ENCODE measurements around the gene MKLN1.

- TF ChIP-seq EGR1 (IDR thresholded peaks at IDR 0.05; ENCODE audit: low read depth in 2 of 2) (no peak), TAF1 (conservative IDR thresholded peaks at IDR 0.05) (no peak), YY1 (IDR thresholded peaks at IDR 0.05) (no peak), GABPA (IDR thresholded peaks at IDR 0.05 in 1 of 2, conservative IDR thresholded peaks at IDR 0.05 in 1 of 2) (no peak), RAD21 (IDR thresholded peaks at IDR 0.05) (no peak), RXRA (IDR thresholded peaks at IDR 0.05) (no peak), ZBTB33 (IDR thresholded peaks at IDR 0.05) (no peak)
- TF ChIP-seq, protein P1, sequence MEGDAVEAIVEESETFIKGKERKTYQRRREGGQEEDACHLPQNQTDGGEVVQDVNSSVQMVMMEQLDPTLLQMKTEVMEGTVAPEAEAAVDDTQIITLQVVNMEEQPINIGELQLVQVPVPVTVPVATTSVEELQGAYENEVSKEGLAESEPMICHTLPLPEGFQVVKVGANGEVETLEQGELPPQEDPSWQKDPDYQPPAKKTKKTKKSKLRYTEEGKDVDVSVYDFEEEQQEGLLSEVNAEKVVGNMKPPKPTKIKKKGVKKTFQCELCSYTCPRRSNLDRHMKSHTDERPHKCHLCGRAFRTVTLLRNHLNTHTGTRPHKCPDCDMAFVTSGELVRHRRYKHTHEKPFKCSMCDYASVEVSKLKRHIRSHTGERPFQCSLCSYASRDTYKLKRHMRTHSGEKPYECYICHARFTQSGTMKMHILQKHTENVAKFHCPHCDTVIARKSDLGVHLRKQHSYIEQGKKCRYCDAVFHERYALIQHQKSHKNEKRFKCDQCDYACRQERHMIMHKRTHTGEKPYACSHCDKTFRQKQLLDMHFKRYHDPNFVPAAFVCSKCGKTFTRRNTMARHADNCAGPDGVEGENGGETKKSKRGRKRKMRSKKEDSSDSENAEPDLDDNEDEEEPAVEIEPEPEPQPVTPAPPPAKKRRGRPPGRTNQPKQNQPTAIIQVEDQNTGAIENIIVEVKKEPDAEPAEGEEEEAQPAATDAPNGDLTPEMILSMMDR (IDR thresholded peaks at IDR 0.05; ENCODE audit: low read depth, low read length, missing input control) = no peak
- TF ChIP-seq, protein P2, sequence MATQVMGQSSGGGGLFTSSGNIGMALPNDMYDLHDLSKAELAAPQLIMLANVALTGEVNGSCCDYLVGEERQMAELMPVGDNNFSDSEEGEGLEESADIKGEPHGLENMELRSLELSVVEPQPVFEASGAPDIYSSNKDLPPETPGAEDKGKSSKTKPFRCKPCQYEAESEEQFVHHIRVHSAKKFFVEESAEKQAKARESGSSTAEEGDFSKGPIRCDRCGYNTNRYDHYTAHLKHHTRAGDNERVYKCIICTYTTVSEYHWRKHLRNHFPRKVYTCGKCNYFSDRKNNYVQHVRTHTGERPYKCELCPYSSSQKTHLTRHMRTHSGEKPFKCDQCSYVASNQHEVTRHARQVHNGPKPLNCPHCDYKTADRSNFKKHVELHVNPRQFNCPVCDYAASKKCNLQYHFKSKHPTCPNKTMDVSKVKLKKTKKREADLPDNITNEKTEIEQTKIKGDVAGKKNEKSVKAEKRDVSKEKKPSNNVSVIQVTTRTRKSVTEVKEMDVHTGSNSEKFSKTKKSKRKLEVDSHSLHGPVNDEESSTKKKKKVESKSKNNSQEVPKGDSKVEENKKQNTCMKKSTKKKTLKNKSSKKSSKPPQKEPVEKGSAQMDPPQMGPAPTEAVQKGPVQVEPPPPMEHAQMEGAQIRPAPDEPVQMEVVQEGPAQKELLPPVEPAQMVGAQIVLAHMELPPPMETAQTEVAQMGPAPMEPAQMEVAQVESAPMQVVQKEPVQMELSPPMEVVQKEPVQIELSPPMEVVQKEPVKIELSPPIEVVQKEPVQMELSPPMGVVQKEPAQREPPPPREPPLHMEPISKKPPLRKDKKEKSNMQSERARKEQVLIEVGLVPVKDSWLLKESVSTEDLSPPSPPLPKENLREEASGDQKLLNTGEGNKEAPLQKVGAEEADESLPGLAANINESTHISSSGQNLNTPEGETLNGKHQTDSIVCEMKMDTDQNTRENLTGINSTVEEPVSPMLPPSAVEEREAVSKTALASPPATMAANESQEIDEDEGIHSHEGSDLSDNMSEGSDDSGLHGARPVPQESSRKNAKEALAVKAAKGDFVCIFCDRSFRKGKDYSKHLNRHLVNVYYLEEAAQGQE (IDR thresholded peaks at IDR 0.05) = no peak
Measured at GRCh38 chr7:131525820-131526219, 198.1 kb downstream of the MKLN1 start.
